Lung (tissue), 12 donors: ENCODE results near the gene BORCS5. TPM values are rescaled to one million over a fixed set of nuclear protein-coding genes. Genes with fewer than 3 reads are reported as not detected.

Experiments used
- ATAC-seq: fragments of 200-7000 bp; cut with Tn5 transposase; one replicate; pipeline ENCODE4 v1.9.1; 2020; ENCODE audit warnings: moderate number of reproducible peaks; ENCODE audit not compliant: insufficient read depth, low FRiP score
- DNase-seq, 3 donors: peaks; one replicate each; pipeline ENCODE4 v3.0.0-alpha.2; 2013 to 2017
- H3K27ac ChIP-seq, 2 donors: one replicate each; pipeline ENCODE4 v1.5.1; 2013; ENCODE audit warnings: mild to moderate bottlenecking in 2 of 2, moderate library complexity in 2 of 2, control low read depth in 1 of 2, inconsistent platforms in 1 of 2, low read depth in 1 of 2, low read length in 1 of 2
- H3K27me3 ChIP-seq, 3 donors: one replicate each; pipeline ENCODE4 v1.5.1; 2013; ENCODE audit warnings: low read length in 2 of 3; ENCODE audit not compliant: control insufficient read depth in 3 of 3, insufficient read depth in 3 of 3
- H3K36me3 ChIP-seq, 4 donors: one replicate each; pipeline ENCODE4 v1.5.1; 2013; ENCODE audit warnings: low read length in 4 of 4, mild to moderate bottlenecking in 1 of 4, moderate library complexity in 1 of 4; ENCODE audit not compliant: control insufficient read depth in 4 of 4, insufficient read depth in 4 of 4
- H3K4me1 ChIP-seq, 5 donors: one replicate each; pipeline ENCODE4 v1.5.1; 2013; ENCODE audit warnings: low read length in 5 of 5, mild to moderate bottlenecking in 2 of 5, moderate library complexity in 1 of 5; ENCODE audit not compliant: control insufficient read depth in 5 of 5, insufficient read depth in 5 of 5
- H3K4me3 ChIP-seq: one replicate; pipeline ENCODE4 v1.5.1; 2013; ENCODE audit warnings: mild to moderate bottlenecking, control low read depth, moderate library complexity
- H3K9ac ChIP-seq, 2 donors: one replicate each; pipeline ENCODE4 v1.5.1; 2013; ENCODE audit warnings: low read length in 2 of 2, control low read depth in 1 of 2; ENCODE audit not compliant: insufficient read depth in 1 of 2
- H3K9me3 ChIP-seq, 4 donors: one replicate each; pipeline ENCODE4 v1.5.1; 2013; ENCODE audit warnings: low read length in 3 of 4, mild to moderate bottlenecking in 1 of 4, moderate library complexity in 1 of 4; ENCODE audit not compliant: control insufficient read depth in 4 of 4, insufficient read depth in 3 of 4
- CTCF ChIP-seq: IDR thresholded peaks from 2 replicates; pipeline ENCODE4 v1.5.1; 2012; ENCODE audit warnings: mild to moderate bottlenecking; ENCODE audit errors: control extremely low read depth, extremely low read depth
- WGBS, 2 donors: extraction: QIAGEN DNeasy Blood & Tissue Kit; methylation state at CpG; one replicate each; pipeline ENCODE4 v1.1.7; 2013; 5-methylcytosine and 5-hydroxymethylcytosine counted together
- polyA plus RNA-seq, 2 donors: library from polyadenylated mRNA; stranded (reverse); fragments of 200-250 nt; gene quantifications; one replicate each; pipeline ENCODE4 v1.2.1, GENCODE V29; 2013
- total RNA-seq, 2 donors: library from RNA; depleted of rRNA in 1 of 2; stranded (reverse); fragments of >200 nt in 1 of 2; gene quantifications; one replicate each; pipeline ENCODE4 v1.2.1, GENCODE V29; 2014 to 2021
- donor health status: control.
- donor health status: control.
- donor health status: Bipolar disorder and iron deficiency.
- donor health status: healthy.
- donor health status: DM: yes; HTN: yes; CAD: no.

BORCS5 gene
- total and polyA plus RNA-seq, 4 donors: 4.7 to 26.8 (median 10.3) TPM

DNA sequence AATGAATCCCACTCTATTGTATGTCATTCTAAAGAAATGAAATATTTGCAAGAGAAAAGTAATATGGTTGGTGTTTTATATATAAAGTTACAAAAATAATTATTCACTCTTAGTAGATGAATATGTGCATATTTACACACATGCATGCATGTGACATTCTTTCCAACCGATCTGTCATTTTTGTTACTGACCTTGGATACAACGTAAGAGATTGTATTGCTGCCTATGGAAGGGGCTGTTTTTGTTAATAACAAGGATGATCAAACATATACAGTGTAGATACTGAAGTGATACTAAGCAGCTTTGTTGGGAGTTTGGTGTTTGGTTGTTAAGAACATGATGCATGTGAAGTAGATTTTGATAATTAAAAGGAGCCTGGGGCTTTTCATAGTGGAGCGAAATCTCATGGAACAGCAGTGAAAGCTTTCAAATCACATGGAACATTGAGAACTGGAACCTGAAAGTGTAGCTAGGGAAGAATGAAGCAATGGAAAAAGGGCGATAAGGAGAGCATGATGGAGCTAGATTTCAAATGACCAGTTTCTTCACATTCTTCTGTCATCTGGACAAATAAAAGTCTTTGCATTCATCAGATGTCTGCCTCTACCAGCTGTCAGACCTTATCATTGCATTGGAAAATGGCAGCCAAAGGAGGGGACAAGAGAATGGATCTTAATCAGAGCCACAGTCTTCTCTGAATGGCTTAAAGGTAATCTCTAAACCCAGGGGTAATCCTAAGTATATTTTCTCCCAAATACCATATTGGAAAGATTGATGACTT, 10.0 kb downstream of the BORCS5 start:
- peaks cover 0 to 6% (median 2%) of the 10 kb centered on the region in 4 donors for H3K36me3 ChIP-seq
- DNase-seq: no peak
- 89 to 95% methylated on average over 4 of the region's 4 CpGs for WGBS, 2 donors
- no peak for ATAC-seq
- H3K4me3 ChIP-seq: no peak overlapping the region
- H3K9me3 ChIP-seq: no peaks in the 10 kb centered on the region
- no peak for TF ChIP-seq CTCF
- H3K4me1 ChIP-seq: peaks cover 0 to 2% (median 0%) of the 10 kb centered on the region in 5 donors
- H3K27ac ChIP-seq: no peak overlapping the region
- no peaks in the 10 kb centered on the region for H3K27me3 ChIP-seq
- H3K9ac ChIP-seq: no peak overlapping the region

DNA sequence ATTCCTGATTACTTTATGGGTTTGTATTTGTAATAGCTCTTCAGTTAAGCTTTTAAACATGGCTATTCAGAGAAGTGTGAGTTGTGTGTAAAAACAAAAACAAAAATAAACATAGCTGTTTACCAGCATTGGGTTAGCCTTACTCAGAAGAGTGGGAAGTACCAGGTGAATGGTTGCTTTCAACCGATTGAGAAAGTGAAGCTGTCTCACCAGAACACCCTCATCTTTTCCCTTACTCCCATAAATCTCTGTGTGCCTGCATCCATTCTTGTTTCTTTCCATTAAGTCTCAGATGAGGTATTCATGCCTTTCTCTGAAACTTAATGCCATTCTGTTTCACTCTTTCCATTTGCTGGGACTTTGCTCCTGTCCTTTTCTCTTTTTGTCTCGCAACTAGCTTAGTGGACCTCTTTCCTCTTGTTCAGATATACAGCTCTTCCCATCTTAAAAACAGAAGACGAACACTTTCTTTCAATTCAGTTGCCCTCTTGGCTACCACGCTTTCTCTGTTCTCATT, 10.7 kb downstream of the BORCS5 start:
- no peak for ATAC-seq
- Histone ChIP-seq H3K9ac (no peak overlapping the region), H3K9me3 (no peaks in the 10 kb centered on the region), H3K4me1 (peaks cover 0 to 2% (median 0%) of the 10 kb centered on the region in 5 donors), H3K4me3 (no peak overlapping the region), H3K27me3 (no peaks in the 10 kb centered on the region), H3K36me3 (peaks cover 0 to 9% (median 2%) of the 10 kb centered on the region in 4 donors), H3K27ac (no peak overlapping the region)
- DNase-seq: no peak
- 92 to 94% methylated on average over 4 of the region's 4 CpGs for WGBS, 2 donors
- TF ChIP-seq CTCF: no peak

GRCh38 chr12:12372946-12373722, 16.3 kb downstream of the BORCS5 start:
- ATAC-seq: no peak
- WGBS, 2 donors: 83 to 85% methylated on average over 4 of the region's 4 CpGs
- H3K9ac ChIP-seq: no peak overlapping the region

More at GRCh38 chr12:12372946-12373722, 16.3 kb downstream of the BORCS5 start:
- Histone ChIP-seq H3K27me3 (no peaks in the 10 kb centered on the region), H3K4me1 (peaks cover 0 to 5% (median 0%) of the 10 kb centered on the region in 5 donors), H3K36me3 (peaks cover 0 to 5% (median 0%) of the 10 kb centered on the region in 4 donors), H3K4me3 (no peak overlapping the region), H3K27ac (no peak overlapping the region), H3K9me3 (no peaks in the 10 kb centered on the region)
- TF ChIP-seq CTCF: no peak
- no peak for DNase-seq
